Measurements from ENCODE around the gene DHX57. TPM values are rescaled to one million over a fixed set of nuclear protein-coding genes. Genes with fewer than 3 reads are reported as not detected.
"Not testable (repeated sequence)": the region's sequence is repeated elsewhere in the genome, so short reads cannot be mapped to it uniquely, and the experiment has no call there.

DHX57 gene
- polyA plus RNA-seq, 1 donor, result 21.4 TPM

GRCh38 chr2:38871432-38871831 is 4.3 kb downstream of the DHX57 start:
- no peak for DNase-seq

GRCh38 chr2:38866773-38867443 is 8.8 kb downstream of the DHX57 start:
- no peak for DNase-seq

GRCh38 chr2:38863061-38863695 is 12.6 kb downstream of the DHX57 start:
- DNase-seq, result no peak

- DNase-seq, result no peak
Measured at GRCh38 chr2:38862476-38862875, 13.3 kb downstream of the DHX57 start.

- no peak for DNase-seq
Measured at GRCh38 chr2:38856165-38856564, 19.6 kb downstream of the DHX57 start.

- DNase-seq, result no peak
Measured at GRCh38 chr2:38850045-38850444, 25.7 kb downstream of the DHX57 start.

GRCh38 chr2:38836791-38837190 is 38.9 kb downstream of the DHX57 start:
- no peak for DNase-seq

GRCh38 chr2:38835990-38836389 is 39.7 kb downstream of the DHX57 start:
- no peak for DNase-seq

- DNase-seq, result no peak
Measured at GRCh38 chr2:38835015-38835601, 40.6 kb downstream of the DHX57 start.

GRCh38 chr2:38830526-38831159 is 45.1 kb downstream of the DHX57 start:
- no peak for DNase-seq

GRCh38 chr2:38829971-38830370 is 45.8 kb downstream of the DHX57 start:
- no peak for DNase-seq

GRCh38 chr2:38828460-38828859 is 47.3 kb downstream of the DHX57 start:
- no peak for DNase-seq

GRCh38 chr2:38827539-38828145 is 48.1 kb downstream of the DHX57 start:
- DNase-seq, result not testable (repeated sequence)

- no peak for DNase-seq
Measured at GRCh38 chr2:38825956-38826355, 49.8 kb downstream of the DHX57 start.

- no peak for DNase-seq
Measured at GRCh38 chr2:38824906-38825305, 50.8 kb downstream of the DHX57 start.

GRCh38 chr2:38823386-38823785 is 52.3 kb downstream of the DHX57 start:
- DNase-seq, result no peak

- no peak for DNase-seq
Measured at GRCh38 chr2:38818565-38818964, 57.2 kb downstream of the DHX57 start.

- no peak for DNase-seq
Measured at GRCh38 chr2:38815936-38816335, 59.8 kb downstream of the DHX57 start.

GRCh38 chr2:38810488-38810887 is 65.2 kb downstream of the DHX57 start:
- no peak for DNase-seq

GRCh38 chr2:38808677-38809076 is 67.1 kb downstream of the DHX57 start:
- no peak for DNase-seq

GRCh38 chr2:38806733-38807059 is 69.0 kb downstream of the DHX57 start:
- DNase-seq, result no peak

- DNase-seq, result no peak
Measured at GRCh38 chr2:38806015-38806732, 69.6 kb downstream of the DHX57 start.

GRCh38 chr2:38797953-38798352 is 77.8 kb downstream of the DHX57 start:
- no peak for DNase-seq
